ENCODE measurements around the gene GYPB.
"Not testable (repeated sequence)": the region's sequence is repeated elsewhere in the genome, so short reads cannot be mapped to it uniquely, and the experiment has no call there.

The GYPB gene

DNA sequence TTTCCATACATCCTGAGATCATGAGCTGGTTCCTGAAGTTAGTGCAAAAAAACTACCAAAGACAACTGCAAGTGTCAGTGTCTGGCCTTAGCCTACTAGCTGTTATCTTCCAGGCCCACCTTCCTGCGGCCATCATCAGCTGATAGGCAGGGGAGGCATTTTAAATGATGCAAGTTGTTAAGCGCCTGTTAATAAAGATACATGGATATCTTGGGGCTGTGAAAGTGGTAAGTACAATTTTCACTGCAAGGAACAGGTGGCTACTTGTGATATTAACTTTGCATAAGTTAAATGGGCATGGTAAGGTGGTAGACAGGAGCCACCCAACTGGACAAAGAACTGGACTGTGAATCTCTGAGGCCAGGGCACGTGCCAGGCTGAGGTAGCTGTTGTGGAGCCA is at the start of gene GYPB:
GYPB (minus strand) TSS at position 104 of the 400 bp plus-strand sequence; CDS start at position 11, 93 bp downstream.
- H3K9me3 Mint-ChIP-seq, H3K4me3 Mint-ChIP-seq: not testable (repeated sequence)

DNA sequence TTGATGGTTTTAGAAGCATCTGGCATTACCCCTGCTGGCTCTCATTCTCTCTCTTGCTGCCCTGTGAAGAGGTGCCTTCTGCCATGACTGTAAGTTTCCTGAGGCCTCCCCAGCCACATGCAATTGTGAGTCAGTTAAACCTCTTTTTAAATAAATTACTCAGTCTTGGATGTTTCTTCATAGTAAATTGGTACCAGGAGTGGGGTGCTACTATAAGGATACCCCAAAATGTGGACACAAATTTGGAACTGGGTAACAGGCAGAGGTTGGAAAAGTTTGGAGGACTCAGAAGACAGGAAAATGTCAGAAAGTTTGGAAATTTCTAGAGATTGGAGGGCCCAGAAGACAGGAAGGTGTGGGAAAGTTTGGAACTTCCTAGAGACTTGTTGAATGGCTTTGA is 42.4 kb upstream of the GYPB start:
- not testable (repeated sequence) for DNase-seq; H3K27me3 Mint-ChIP-seq; H3K27ac Mint-ChIP-seq; H3K4me3 Mint-ChIP-seq; H3K36me3 Mint-ChIP-seq (ENCODE audit: low read depth); H3K4me1 Mint-ChIP-seq (ENCODE audit: low read depth)
- peaks cover 17% of the 10 kb centered on the region for H3K9me3 Mint-ChIP-seq

More for the DNA sequence above, at the start of gene GYPB:
- H3K4me1 Mint-ChIP-seq (ENCODE audit: low read depth); H3K27ac Mint-ChIP-seq; DNase-seq; H3K36me3 Mint-ChIP-seq (ENCODE audit: low read depth); H3K27me3 Mint-ChIP-seq: not testable (repeated sequence)

DNA sequence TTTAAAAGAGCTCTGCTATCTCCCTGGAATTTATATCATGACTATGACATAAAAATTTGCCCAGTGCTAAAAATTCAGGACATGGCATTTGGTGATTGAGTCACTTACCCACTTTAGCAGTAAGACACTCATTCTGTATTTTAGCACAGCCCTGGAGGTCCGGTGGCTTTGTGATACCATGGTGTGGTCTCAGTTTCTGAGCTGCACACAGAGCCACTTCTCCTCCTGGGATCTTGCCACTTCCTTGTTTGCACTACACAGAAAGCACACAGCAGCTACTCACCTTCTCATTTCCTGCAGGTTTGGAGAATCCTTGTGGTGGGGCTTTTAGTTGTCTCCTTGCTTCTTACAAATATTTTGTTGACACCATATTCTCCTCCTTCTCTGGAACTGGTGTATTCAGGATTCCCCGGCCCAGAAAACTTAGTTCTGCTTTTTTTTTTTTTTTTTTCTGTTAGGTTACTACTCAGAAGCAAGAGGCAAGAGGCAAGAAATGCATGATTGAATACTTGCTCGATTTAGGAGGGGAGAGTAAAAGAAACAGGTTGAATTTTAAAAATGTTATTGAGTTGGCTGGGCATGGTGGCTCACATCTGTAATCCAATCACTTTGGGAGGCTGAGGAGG is 41.2 kb upstream of the GYPB start:
- not testable (repeated sequence) for H3K4me3 Mint-ChIP-seq; H3K27ac Mint-ChIP-seq; H3K36me3 Mint-ChIP-seq (ENCODE audit: low read depth); H3K4me1 Mint-ChIP-seq (ENCODE audit: low read depth); DNase-seq; H3K27me3 Mint-ChIP-seq
- H3K9me3 Mint-ChIP-seq: peaks cover 17% of the 10 kb centered on the region

DNA sequence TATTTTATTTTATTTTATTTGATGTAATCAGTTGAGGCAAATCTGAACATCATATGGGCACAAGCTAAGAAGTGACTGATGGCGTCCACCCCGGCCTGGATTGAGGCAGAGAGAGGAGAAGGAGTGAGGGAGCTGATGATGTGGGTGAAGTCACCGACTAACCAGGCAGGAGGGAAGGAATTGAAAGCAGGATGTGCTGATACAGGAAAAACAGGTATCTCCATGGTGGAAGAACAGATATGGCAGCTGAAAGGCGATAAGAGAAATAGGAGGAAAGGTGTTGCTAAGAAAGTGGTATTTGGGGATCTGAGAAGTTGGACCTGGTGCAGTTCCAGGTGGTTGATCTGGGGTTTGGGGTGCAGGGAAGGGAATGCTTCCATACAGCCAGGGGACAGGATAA is 37.6 kb upstream of the GYPB start:
- H3K4me1 Mint-ChIP-seq (ENCODE audit: low read depth): no peaks in the 10 kb centered on the region

DNA sequence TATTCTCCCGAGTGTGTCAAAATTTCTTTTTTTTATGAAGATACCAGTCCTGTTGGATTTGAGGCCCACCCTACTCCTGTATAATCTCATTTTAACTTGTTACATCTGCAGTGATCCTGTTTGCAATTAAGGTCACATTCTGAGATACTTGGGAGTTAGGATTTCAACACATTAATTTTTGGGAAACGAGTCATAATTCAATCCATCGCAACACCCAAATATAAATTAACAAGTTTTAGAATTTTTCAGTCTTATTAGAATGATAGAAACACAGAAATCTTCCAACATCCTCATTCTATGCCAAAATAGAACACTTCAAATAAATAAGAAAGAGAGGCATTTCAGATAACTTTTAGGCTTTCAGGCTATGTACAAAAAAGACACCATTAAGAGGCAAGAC is 36.2 kb upstream of the GYPB start:
- H3K27ac Mint-ChIP-seq; H3K27me3 Mint-ChIP-seq; H3K4me1 Mint-ChIP-seq (ENCODE audit: low read depth); H3K4me3 Mint-ChIP-seq; H3K36me3 Mint-ChIP-seq (ENCODE audit: low read depth); DNase-seq; H3K9me3 Mint-ChIP-seq: not testable (repeated sequence)

More for the DNA sequence above, 37.6 kb upstream of the GYPB start:
- no peaks in the 10 kb centered on the region for H3K36me3 Mint-ChIP-seq (ENCODE audit: low read depth)
- no peak for DNase-seq
- no peak overlapping the region for H3K4me3 Mint-ChIP-seq
- H3K27me3 Mint-ChIP-seq: peaks cover 4% of the 10 kb centered on the region
- peaks cover 12% of the 10 kb centered on the region for H3K9me3 Mint-ChIP-seq
- H3K27ac Mint-ChIP-seq: no peak overlapping the region

DNA sequence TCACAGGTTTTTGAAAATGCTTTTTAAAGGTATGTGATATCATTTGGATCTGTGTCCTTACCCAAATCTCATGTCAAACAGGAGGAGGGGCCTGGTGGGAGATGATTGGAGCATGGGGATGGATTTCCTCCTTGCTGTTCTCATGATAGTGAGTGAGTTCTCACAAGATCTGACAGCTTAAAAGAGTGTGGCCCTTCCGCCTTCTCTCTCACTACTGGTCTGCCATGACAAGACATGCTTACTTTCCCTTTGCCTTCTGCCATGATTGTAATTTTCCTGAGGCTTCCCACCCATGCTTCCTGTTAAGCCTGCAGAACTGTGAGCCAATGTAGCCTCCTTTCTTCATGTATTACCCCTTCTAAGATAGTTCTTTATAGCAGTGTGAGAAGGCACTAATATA is 32.3 kb upstream of the GYPB start:
- H3K4me3 Mint-ChIP-seq; DNase-seq; H3K27ac Mint-ChIP-seq; H3K9me3 Mint-ChIP-seq; H3K4me1 Mint-ChIP-seq (ENCODE audit: low read depth); H3K27me3 Mint-ChIP-seq; H3K36me3 Mint-ChIP-seq (ENCODE audit: low read depth): not testable (repeated sequence)

DNA sequence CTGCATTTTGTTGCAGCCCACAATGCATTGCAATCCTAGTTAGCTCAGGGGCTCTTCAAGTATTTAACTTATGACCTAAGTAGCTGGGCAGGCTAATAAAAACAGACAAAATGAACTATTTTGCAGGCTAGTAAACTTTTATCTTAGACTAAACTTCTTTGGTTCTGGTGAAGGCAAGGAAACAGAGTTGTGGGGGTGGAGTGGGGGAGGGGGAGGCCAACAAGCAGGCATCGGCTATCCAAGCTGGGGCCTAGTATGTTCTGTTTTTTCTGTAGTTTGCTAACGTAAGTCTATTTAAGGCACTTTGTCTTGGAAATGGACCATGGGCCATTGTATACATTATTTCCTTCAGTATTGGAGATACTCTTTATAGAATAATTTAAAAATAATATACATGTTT is 31.5 kb upstream of the GYPB start:
- not testable (repeated sequence) for H3K27me3 Mint-ChIP-seq; H3K4me1 Mint-ChIP-seq (ENCODE audit: low read depth); H3K9me3 Mint-ChIP-seq; H3K36me3 Mint-ChIP-seq (ENCODE audit: low read depth); H3K27ac Mint-ChIP-seq; DNase-seq; H3K4me3 Mint-ChIP-seq

DNA sequence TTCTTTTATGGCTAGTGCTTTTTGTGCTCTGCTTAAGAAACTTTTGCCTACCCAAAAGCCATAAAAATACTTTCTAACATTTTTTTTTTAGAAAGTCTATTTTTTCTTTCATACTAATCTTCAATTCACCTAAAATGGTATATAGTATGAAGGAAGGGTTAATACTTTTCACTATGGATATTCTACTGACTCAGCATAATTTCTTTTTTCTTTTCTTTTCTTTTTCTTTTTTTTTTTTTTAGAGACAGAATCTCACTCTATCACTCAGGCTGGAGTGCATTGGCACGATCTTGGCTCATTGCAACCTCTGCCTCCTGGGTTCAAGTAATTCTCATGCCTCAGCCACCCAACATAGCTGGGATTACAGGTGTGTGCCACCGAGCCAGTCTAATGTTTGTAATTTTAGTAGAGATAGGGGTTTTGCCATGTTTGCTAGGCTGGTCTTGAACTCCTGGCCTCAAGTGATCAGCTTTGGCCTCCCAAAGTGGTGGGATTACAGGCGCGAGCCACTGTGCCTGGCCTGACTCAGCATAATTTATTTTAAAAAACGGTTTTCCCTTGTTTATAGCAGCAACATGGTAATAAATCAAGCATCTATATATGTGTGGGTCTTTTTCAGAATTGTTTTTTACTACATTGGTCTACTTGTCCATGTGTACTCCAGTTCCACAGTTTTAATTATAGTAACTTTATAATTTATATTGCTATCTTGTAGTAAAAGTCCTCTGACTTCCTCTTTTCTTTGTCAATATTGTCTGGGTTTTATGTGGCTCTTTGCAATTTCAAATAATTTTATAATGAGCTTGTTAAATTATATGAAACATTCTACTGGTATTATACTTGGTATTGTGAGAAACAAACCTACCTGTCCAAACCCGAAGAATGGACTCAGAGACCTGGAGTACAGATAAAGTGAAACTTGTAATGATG is 30.6 kb upstream of the GYPB start:
- not testable (repeated sequence) for H3K9me3 Mint-ChIP-seq; H3K27ac Mint-ChIP-seq; H3K4me1 Mint-ChIP-seq (ENCODE audit: low read depth); DNase-seq; H3K4me3 Mint-ChIP-seq; H3K27me3 Mint-ChIP-seq; H3K36me3 Mint-ChIP-seq (ENCODE audit: low read depth)

DNA sequence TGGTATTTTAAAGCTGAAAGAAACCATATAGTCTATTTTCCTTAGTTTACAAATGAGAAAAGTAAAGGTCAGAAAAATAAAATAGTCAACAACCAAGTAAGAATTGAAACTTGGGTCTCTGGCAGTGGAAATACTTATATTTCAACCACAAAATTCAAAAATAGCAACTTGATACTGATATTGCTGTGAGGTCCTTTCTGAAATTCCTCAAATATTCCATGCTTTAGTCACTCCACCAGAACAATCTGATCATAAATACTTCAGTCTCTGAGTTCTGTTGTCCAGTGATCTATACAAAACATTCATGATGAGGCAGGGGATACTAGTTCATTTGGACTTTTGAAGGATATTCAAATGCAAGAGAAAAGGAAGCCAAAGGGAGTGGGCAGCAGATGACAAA is 25.8 kb upstream of the GYPB start:
- DNase-seq; H3K27me3 Mint-ChIP-seq; H3K36me3 Mint-ChIP-seq (ENCODE audit: low read depth); H3K27ac Mint-ChIP-seq; H3K4me1 Mint-ChIP-seq (ENCODE audit: low read depth); H3K9me3 Mint-ChIP-seq; H3K4me3 Mint-ChIP-seq: not testable (repeated sequence)

DNA sequence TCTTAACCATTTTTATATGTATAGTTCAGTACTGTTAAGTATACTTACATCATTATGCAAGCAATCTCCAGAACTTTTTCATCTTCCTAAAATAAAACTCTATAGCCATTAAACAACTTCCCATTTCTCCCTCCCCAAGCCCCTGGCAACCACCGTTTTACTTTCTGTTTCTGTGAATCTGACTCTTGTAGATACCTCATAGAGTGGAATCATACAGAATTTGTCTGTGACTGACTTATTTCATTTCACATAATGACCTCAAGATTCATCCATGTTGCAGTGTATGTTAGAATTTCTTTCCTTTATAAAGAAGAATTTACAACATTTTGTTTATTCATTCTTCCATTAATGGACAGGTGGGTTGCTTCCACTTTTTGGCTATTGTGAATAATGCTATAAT is 13.4 kb upstream of the GYPB start:
- not testable (repeated sequence) for H3K4me3 Mint-ChIP-seq; H3K27me3 Mint-ChIP-seq; H3K4me1 Mint-ChIP-seq (ENCODE audit: low read depth); H3K9me3 Mint-ChIP-seq; H3K36me3 Mint-ChIP-seq (ENCODE audit: low read depth); H3K27ac Mint-ChIP-seq; DNase-seq

DNA sequence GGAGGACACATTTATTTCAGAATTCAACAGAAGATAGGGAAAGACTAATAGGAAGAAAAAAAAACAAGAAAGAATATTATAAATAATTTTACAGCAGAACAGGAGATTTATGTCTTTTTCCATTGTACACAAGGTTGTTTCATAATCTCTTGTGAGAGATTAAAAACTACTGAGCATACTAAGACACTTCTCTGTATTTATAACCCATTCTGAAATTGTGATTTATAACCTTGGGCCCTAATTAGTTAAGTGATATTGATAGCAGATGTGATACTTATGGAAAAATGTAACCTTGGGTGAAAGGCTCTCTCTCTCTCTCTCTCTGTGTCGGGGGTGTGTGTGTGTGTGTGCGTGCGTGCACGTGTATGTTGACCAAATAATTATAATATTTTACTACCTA is 12.7 kb upstream of the GYPB start:
- not testable (repeated sequence) for DNase-seq; H3K27ac Mint-ChIP-seq; H3K36me3 Mint-ChIP-seq (ENCODE audit: low read depth); H3K27me3 Mint-ChIP-seq; H3K4me3 Mint-ChIP-seq; H3K4me1 Mint-ChIP-seq (ENCODE audit: low read depth); H3K9me3 Mint-ChIP-seq

DNA sequence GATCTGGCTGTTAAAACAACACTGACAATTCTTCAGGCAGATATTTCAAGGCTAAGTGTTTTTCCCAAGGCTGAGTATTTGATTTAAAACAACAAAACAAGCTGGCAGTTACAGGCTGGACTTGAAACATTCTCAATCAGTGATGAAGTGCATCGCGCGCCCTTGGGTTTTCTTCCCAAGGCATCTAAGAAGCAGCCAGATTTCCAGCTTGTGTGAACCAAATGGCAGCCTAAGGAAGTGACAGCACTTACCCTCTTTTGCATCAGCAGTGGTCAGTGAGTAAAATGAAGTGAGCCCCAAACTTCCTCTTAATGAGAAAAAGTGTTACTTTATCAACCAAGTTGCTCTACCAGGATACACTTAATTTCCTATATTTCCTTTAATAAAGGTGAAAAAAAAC is 12.2 kb upstream of the GYPB start:
- H3K27me3 Mint-ChIP-seq; DNase-seq; H3K4me3 Mint-ChIP-seq; H3K36me3 Mint-ChIP-seq (ENCODE audit: low read depth); H3K4me1 Mint-ChIP-seq (ENCODE audit: low read depth); H3K27ac Mint-ChIP-seq; H3K9me3 Mint-ChIP-seq: not testable (repeated sequence)

DNA sequence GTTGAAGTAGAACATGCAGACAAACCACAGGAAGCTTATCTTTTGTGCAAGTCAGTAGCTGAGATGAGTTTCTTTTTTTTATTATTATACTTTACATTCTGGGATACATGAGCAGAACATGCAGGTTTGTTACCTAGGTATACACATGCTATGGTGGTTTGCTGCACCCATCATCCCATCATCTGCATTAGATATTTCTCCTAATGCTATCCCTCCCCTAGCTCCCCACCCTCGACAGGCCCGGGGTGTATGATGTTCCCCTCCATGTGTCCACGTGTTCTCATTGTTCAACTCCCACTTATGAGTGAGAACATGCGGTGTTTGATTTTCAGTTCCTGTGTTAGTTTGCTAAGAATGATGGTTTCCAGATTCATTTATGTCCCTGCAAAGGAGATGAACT is 11.5 kb upstream of the GYPB start:
- H3K9me3 Mint-ChIP-seq; H3K4me3 Mint-ChIP-seq; H3K27me3 Mint-ChIP-seq; H3K36me3 Mint-ChIP-seq (ENCODE audit: low read depth); DNase-seq; H3K4me1 Mint-ChIP-seq (ENCODE audit: low read depth); H3K27ac Mint-ChIP-seq: not testable (repeated sequence)

DNA sequence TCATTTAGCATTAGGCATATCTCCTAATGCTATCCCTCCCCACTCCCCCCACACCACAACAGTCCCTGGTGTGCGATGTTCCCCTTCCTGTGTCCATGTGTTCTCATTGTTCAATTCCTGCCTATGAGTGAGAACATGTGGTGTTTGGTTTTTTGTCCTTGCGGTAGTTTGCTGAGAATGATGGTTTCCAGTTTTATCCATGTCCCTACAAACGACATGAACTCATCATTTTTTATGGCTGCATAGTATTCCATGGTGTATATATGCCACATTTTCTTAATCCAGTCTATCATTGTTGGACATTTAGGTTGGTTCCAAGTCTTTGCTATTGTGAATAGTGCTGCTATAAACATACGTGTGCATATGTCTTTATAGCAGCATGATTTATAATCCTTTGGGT is 7.5 kb upstream of the GYPB start:
- not testable (repeated sequence) for H3K27ac Mint-ChIP-seq; H3K9me3 Mint-ChIP-seq; H3K27me3 Mint-ChIP-seq; H3K36me3 Mint-ChIP-seq (ENCODE audit: low read depth); H3K4me1 Mint-ChIP-seq (ENCODE audit: low read depth); H3K4me3 Mint-ChIP-seq; DNase-seq

DNA sequence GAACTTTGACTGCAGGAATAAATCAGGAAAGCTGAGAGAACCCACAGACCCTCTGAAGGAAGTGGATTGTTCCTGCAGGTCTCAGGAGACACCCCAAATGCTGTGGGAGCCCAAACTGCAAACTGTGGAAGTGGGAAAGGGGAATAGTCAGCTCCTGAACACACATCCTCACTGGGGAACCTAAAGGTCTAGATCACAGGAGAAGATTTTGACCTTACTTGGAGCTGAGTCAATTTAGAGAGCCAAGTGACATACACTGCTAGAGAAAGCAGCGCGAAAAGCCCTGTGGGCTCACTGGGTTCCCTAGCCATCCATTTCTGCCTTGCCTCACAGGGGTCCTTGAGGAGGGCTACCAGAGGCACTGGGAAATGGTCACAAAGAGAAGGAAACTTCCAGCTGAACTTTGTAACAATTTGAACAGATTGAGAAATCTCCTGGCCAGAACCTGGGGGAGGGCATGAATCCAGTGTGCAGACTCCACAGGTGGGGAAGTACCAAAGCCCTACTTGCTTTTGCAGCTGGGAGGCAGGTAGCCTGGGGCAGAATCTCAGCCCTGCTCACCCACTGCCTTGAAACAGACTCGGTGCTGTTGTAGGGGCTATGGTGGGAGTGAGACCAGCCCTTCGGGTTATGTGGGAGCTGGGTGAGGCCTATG is 5.3 kb upstream of the GYPB start:
- not testable (repeated sequence) for H3K4me1 Mint-ChIP-seq (ENCODE audit: low read depth); H3K36me3 Mint-ChIP-seq (ENCODE audit: low read depth); H3K4me3 Mint-ChIP-seq; H3K27ac Mint-ChIP-seq; DNase-seq; H3K27me3 Mint-ChIP-seq; H3K9me3 Mint-ChIP-seq
